CD14-positive monocyte (primary cell): ENCODE measurements around the gene UVRAG. TPM values are rescaled to one million over a fixed set of nuclear protein-coding genes. Genes with fewer than 3 reads are reported as not detected.

Source experiments
- DNase-seq, 3 donors: peaks; one replicate each; pipeline ENCODE4 v3.0.0-alpha.2; 2011 to 2022
- H2AFZ ChIP-seq: 2 replicates; pipeline ENCODE4 v1.6.0; 2012; ENCODE audit warnings: mild to moderate bottlenecking, low read depth, low read length, inconsistent platforms; ENCODE audit not compliant: insufficient read depth, poor library complexity, severe bottlenecking
- H3K27ac ChIP-seq, 2 donors: 1 replicate in 1 of 2; 2 replicates in 1 of 2; pipeline ENCODE4 v1.5.1; 2012 to 2013; ENCODE audit warnings: low read length in 2 of 2, control low read depth in 1 of 2, inconsistent platforms in 1 of 2, low read depth in 1 of 2, mild to moderate bottlenecking in 1 of 2
- H3K27me3 ChIP-seq, 2 donors: one replicate each; pipeline versions ENCODE4 v1.6.0 to v1.6.1; 2011 to 2013; ENCODE audit warnings: low read length in 2 of 2; ENCODE audit not compliant: control insufficient read depth in 2 of 2, insufficient read depth in 2 of 2
- H3K36me3 ChIP-seq, 2 donors: replicated peaks in 1 of 2; 1 replicate in 1 of 2; 2 replicates in 1 of 2; pipeline versions ENCODE4 v1.5.1 to v1.6.1; 2012 to 2013; ENCODE audit warnings: low read length in 2 of 2, control low read depth in 1 of 2, inconsistent platforms in 1 of 2, mild to moderate bottlenecking in 1 of 2; ENCODE audit not compliant: insufficient read depth in 2 of 2, control insufficient read depth in 1 of 2
- H3K4me1 ChIP-seq, 2 donors: 1 replicate in 1 of 2; 2 replicates in 1 of 2; pipeline versions ENCODE4 v1.5.1 to v1.6.1; 2012 to 2013; ENCODE audit warnings: low read length in 2 of 2, control low read depth in 1 of 2, inconsistent platforms in 1 of 2, mild to moderate bottlenecking in 1 of 2, moderate library complexity in 1 of 2; ENCODE audit not compliant: insufficient read depth in 2 of 2, control insufficient read depth in 1 of 2
- H3K4me2 ChIP-seq: replicated peaks from 2 replicates; pipeline ENCODE3; 2012; ENCODE audit warnings: low read length, moderate library complexity, mild to moderate bottlenecking; ENCODE audit not compliant: poor library complexity, severe bottlenecking; ENCODE audit errors: extremely low read depth
- H3K4me3 ChIP-seq, 3 experiments: fragments of 200-600 bp in 1 of 3; sonication (generic) in 1 of 3; replicated peaks in 1 of 3; 1 replicate in 2 of 3; 2 replicates in 1 of 3; pipeline ENCODE4 v1.5.1; 2011 to 2013; ENCODE audit warnings: low read length in 3 of 3, mild to moderate bottlenecking in 3 of 3, control low read depth in 2 of 3, low read depth in 2 of 3, inconsistent platforms in 1 of 3, moderate library complexity in 1 of 3
- H3K79me2 ChIP-seq: 2 replicates; pipeline ENCODE4 v1.6.0; 2012; ENCODE audit warnings: mild to moderate bottlenecking, control low read depth, inconsistent platforms, low read length, moderate library complexity; ENCODE audit not compliant: insufficient read depth
- H3K9ac ChIP-seq: 2 replicates; pipeline ENCODE4 v1.6.0; 2017; ENCODE audit warnings: low read length, mild to moderate bottlenecking; ENCODE audit not compliant: insufficient read depth, poor library complexity, severe bottlenecking
- H3K9me3 ChIP-seq, 2 donors: replicated peaks in 1 of 2; 1 replicate in 1 of 2; 2 replicates in 1 of 2; pipeline versions ENCODE4 v1.5.1 to v1.6.1; 2012 to 2013; ENCODE audit warnings: low read length in 2 of 2, control low read depth in 1 of 2; ENCODE audit not compliant: control insufficient read depth in 1 of 2, insufficient read depth in 1 of 2
- H4K20me1 ChIP-seq: 2 replicates; pipeline ENCODE4 v1.6.0; 2012; ENCODE audit warnings: mild to moderate bottlenecking, low read length, control low read depth, moderate library complexity; ENCODE audit not compliant: insufficient read depth
- H3K27ac Mint-ChIP-seq, 7 donors: one replicate each; pipeline ENCODE4 v1.8.0; 2020; ENCODE audit warnings: mild to moderate bottlenecking in 7 of 7, mixed read lengths in 7 of 7, moderate library complexity in 6 of 7, inconsistent platforms in 2 of 7
- H3K27me3 Mint-ChIP-seq, 3 donors: one replicate each; pipeline ENCODE4 v1.8.0; 2021 to 2022; ENCODE audit warnings: low read depth in 3 of 3, mild to moderate bottlenecking in 3 of 3, mixed read lengths in 3 of 3, moderate library complexity in 3 of 3, inconsistent platforms in 1 of 3
- H3K36me3 Mint-ChIP-seq, 2 donors: one replicate each; pipeline ENCODE4 v1.8.0; 2020; ENCODE audit warnings: mixed read lengths in 2 of 2, inconsistent platforms in 1 of 2, mild to moderate bottlenecking in 1 of 2
- H3K4me1 Mint-ChIP-seq: one replicate; pipeline ENCODE4 v1.8.0; 2020; ENCODE audit warnings: mild to moderate bottlenecking, mixed read lengths
- H3K4me3 Mint-ChIP-seq, 2 donors: one replicate each; pipeline ENCODE4 v1.8.0; 2020; ENCODE audit warnings: mild to moderate bottlenecking in 2 of 2, mixed read lengths in 2 of 2, moderate library complexity in 1 of 2
- H3K9me3 Mint-ChIP-seq, 7 donors: one replicate each; pipeline ENCODE4 v1.8.0; 2020 to 2022; ENCODE audit warnings: mixed read lengths in 7 of 7, mild to moderate bottlenecking in 6 of 7, moderate library complexity in 6 of 7, inconsistent platforms in 2 of 7
- CTCF ChIP-seq: fragments of 200-600 bp; IDR thresholded peaks from one replicate; pipeline ENCODE4 v1.8.0; 2022; ENCODE audit warnings: antibody characterized with exemption, mild to moderate bottlenecking
- WGBS: methylation state at CpG from one replicate; pipeline ENCODE4 v1.1.5; 2013; ENCODE audit warnings: missing lambda C conversion rate; ENCODE audit not compliant: insufficient coverage; 5-methylcytosine and 5-hydroxymethylcytosine counted together
- intact Hi-C, 2 donors: fragments of 100-400 bp; cut with micrococcal nuclease; formaldehyde crosslinking; loops; one replicate each; pipeline versions ENCODE4 v1.15.0 to v1.15.1; 2023
- polyA plus RNA-seq, 3 donors: library from polyadenylated mRNA; depleted of rRNA in 1 of 3; unstranded in 2 of 3; stranded (reverse) in 1 of 3; fragments of 300-500 nt in 2 of 3; fragments of >200 nt in 1 of 3; fragmentation: Illumina TruSeq in 2 of 3; gene quantifications; 1 replicate in 2 of 3; 2 replicates in 1 of 3; pipeline ENCODE4 v1.2.3, GENCODE V29; 2012 to 2021

Gene UVRAG
- polyA plus RNA-seq, 3 donors = 13.7 to 20.5 (median 20.0) TPM

GRCh38 chr11:75768112-75768908, 46.7 kb upstream of the UVRAG start, which contains the start of gene DGAT2:
DGAT2 (plus strand) TSS chr11:75768778; CDS start chr11:75768992, 214 bp downstream.
- Mint-ChIP-seq H3K9me3 (peaks cover 0 to 1% (median 0%) of the 10 kb centered on the region in 7 donors), H3K27me3 (peaks cover 7 to 15% (median 11%) of the 10 kb centered on the region in 3 donors), H3K4me3 (peak within 1 kb of the TSS; percentile 89), H3K4me1 (peaks cover 85% of the 10 kb centered on the region), H3K36me3 (peaks cover 18% of the 10 kb centered on the region in 2 donors), H3K27ac (peak within 1 kb of the TSS; percentile 80 to 93 (median 89))
- Histone ChIP-seq H3K4me1 (peaks cover 73 to 80% of the 10 kb centered on the region in 2 donors), H3K4me3 (peak within 1 kb of the TSS; percentile 48 to 79 (median 62)), H3K9me3 (no peaks in the 10 kb centered on the region), H4K20me1 (no peaks in the 10 kb centered on the region), H3K9ac (peak within 1 kb of the TSS; percentile 91), H3K4me2 (peak within 1 kb of the TSS; percentile 82), H3K36me3 (no peaks in the 10 kb centered on the region), H3K27me3 (no peaks in the 10 kb centered on the region), H3K79me2 (peaks cover 37% of the 10 kb centered on the region), H3K27ac (peak within 1 kb of the TSS; percentile 42 to 89), H2AFZ (peak within 1 kb of the TSS; percentile 84)
- TF ChIP-seq CTCF = no peak
- 2% methylated on average over 64 of the region's 66 CpGs for WGBS
- DNase-seq = peak; percentile 66 to 80 (median 73)
- intact Hi-C loops = no loop called here

- Histone ChIP-seq H3K27ac (peak overlapping the region; percentile 11 to 89), H3K27me3 (no peaks in the 10 kb centered on the region), H2AFZ (peak overlapping the region; percentile 84), H3K4me3 (peak overlapping the region; percentile 48 to 79 (median 62)), H4K20me1 (no peaks in the 10 kb centered on the region), H3K36me3 (no peaks in the 10 kb centered on the region), H3K9ac (peak overlapping the region; percentile 91), H3K4me1 (peaks cover 76 to 80% of the 10 kb centered on the region in 2 donors), H3K79me2 (peaks cover 42% of the 10 kb centered on the region), H3K9me3 (no peaks in the 10 kb centered on the region), H3K4me2 (peak overlapping the region; percentile 82)
- Mint-ChIP-seq H3K4me1 (peaks cover 86% of the 10 kb centered on the region), H3K36me3 (peaks cover 21 to 22% of the 10 kb centered on the region in 2 donors), H3K9me3 (no peaks in the 10 kb centered on the region), H3K4me3 (peak overlapping the region; percentile 89), H3K27ac (peak overlapping the region; percentile 75 to 92 (median 87)), H3K27me3 (peaks cover 7 to 15% (median 11%) of the 10 kb centered on the region in 3 donors)
- intact Hi-C loops = no loop called here
- no peak for DNase-seq
- WGBS = 16% methylated on average over 25 of the region's 46 CpGs
- TF ChIP-seq CTCF = no peak
Measured at GRCh38 chr11:75768909-75769771, 45.9 kb upstream of the UVRAG start.
